ENCODE measurements around the gene PDE4D.

Gene PDE4D

DNA sequence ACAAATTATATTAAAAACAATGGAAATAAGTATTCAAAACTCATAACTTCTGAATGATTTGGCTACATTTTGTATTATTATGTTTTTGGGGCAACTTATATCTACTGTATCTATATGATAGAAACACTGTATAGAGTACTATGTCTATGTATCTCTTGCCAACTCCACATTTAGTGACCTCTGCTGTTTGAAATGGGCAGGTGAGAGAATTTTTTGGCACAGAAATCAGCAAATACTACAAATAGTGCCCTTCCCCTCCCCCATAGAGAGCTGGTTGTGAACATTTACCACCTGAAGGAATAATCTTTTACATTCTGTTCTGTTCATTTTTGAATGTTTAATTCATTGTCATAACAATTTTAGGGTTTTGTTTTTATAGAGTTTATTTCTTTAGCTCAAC, 545.3 kb downstream of the PDE4D start:
- no peak for DNase-seq

DNA sequence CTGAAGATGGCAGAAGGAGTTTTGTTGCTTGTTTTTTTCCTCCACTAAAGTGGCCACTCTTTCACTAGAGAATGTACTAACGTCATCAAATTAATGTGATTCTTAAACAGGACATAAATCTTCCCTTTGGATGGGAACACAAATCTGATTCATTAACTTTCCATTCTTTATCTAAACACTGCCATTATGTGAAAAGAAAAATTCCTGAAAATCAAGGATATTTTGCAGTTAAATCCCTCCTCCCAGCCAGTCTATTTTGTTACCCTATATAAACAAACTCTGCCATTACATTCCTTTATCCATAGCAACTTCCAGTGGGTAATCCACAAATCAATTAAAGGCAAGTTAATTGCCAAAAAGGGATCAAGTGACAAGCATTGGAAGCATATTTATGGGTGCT, 546.5 kb downstream of the PDE4D start:
- no peak for DNase-seq

DNA sequence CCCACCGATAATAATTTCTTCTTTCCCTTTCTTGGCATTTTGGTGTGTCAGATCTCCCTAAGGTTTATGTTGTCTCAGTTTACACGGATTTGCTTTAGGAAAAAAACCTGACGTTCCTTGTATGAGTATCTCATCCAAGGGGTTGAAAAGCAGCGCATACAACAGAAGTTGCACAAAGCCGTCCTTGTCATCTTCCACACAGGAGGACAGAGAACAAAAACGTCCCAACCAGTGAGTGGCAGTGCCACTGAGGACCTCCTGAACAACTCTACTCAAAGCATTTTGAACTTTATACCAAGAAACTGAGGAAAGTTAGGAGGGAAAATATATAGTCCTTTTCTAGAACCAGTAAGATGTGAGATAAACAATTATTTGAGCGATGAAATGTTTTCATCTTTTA, 547.0 kb downstream of the PDE4D start:
- DNase-seq, result no peak

DNA sequence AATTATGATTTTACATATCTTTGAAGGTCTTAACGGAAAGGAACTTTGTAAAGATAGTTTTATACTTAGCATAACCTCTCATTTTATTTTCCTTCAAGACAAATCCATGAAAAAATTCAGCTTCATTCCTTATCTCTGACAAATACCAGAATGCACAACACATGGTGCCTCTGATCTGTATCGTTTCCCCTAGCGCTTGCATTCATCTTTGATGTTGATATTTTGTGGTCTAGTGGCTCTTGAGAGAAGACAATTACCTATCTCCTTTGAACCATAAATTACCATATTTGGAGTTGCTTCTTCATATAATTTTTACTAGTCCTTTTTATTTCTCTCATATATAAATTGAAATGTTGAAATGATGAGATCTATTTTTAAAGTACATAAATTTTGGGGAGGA, 551.3 kb downstream of the PDE4D start:
- peak; percentile 34 for DNase-seq

DNA sequence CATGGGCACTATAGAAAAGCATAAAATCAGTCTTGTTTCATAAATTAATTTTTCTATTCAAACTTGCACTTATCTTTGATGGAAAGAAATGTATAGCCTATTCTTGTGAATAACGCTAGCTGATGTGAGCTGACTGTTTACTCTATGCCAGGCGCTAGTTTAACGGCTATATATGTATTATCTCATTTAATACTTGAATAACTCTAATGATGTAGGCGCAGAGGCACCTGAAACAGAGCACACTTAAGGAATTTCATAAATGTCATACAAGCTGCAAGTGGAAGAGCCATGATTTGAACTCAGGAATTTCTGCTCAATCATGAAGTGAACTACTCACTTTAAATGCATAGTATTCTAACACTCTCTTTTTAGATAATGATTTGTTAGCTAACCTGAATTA, 551.8 kb downstream of the PDE4D start:
- DNase-seq, result no peak

DNA sequence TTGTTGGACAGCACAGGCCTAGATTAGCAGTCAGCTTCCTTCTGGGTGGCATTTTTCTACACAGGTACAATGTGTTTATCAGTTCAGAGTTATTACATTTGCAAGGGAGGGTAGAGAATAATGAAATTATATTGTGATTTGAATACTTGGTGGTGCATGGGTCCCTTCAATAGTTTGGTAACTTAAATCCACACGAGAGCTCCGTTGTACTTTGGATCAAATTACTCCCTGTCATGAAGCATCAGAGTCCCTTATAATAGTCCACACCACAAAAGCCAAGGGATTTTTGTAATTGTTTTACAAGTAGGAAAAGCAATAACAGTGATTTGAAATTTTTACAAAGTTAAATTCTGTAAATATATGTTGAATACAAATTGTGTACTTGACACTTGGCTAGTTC, 552.4 kb downstream of the PDE4D start:
- no peak for DNase-seq

DNA sequence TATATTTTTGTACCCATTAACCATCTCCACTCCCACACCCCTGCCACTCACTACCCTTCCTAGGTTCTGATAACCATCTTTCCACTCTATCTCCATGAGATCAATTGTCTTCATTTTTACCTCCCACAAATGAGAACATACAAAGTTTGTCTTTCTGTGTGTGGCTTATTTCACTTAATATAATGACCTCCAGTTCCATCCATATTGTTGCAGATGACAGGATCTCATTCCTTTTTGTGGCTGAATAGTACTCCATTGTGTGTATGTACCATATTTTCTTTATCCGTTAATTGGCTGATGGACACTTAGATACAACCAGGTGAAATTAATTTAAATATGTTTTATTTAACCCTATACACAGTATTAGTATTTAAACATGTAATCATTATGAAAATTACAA, 552.9 kb downstream of the PDE4D start:
- no peak for DNase-seq

DNA sequence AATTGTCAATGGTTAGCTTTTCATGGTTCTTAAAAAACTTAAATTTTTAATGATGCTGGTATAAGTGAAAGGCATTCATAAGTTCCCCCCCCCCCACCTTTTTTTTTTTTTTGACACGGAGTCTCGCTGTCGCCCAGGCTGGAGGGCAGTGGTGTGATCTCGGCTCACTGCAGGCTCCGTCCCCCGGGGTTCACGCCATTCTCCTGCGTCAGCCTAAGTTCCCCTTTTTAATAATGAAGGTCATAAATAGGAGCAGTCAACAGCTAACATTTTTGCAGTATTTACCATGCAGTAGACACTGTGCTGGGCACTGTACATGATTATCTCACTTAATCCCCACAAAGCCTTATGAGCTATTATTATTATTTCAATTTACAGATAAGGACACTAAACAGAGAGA, 556.3 kb downstream of the PDE4D start:
- DNase-seq, result no peak

DNA sequence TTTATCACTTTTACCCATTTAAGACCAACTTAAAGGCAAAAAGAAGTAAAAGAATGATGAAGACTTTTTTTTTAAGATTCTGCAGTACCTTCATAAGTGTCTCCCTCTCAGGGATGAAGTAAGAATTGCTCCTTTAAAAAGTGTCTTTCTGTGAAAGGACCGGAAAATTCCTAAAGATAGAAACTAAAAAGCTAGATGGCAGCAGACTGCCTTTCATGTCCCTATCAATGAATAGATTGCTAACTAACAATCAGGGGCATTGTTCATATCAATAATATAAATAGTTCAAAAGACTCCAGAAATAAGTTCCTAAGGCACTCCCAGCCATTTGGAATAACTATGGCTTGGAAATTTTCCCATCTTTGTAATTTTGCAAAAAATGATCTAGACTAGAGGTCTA, 558.0 kb downstream of the PDE4D start:
- no peak for DNase-seq

DNA sequence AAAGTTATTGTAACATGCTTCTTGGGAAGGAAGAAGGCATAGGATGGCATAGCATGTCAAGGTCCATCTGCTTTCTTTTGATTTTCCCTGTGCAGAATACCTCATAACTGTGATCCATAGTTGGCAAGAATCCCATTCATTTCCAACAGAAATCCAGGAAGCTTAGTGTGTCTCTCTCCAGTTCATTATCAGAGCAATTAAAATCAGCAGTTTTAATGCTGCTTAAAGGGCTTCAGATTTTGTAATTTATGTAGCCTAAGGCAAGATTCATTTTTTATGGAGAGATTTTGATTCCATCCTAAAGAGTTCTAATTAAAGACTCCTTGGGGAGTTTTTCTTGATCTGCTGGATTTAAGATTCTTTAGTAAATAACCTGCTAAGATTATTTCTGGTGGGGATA, 560.1 kb downstream of the PDE4D start:
- DNase-seq, result no peak

DNA sequence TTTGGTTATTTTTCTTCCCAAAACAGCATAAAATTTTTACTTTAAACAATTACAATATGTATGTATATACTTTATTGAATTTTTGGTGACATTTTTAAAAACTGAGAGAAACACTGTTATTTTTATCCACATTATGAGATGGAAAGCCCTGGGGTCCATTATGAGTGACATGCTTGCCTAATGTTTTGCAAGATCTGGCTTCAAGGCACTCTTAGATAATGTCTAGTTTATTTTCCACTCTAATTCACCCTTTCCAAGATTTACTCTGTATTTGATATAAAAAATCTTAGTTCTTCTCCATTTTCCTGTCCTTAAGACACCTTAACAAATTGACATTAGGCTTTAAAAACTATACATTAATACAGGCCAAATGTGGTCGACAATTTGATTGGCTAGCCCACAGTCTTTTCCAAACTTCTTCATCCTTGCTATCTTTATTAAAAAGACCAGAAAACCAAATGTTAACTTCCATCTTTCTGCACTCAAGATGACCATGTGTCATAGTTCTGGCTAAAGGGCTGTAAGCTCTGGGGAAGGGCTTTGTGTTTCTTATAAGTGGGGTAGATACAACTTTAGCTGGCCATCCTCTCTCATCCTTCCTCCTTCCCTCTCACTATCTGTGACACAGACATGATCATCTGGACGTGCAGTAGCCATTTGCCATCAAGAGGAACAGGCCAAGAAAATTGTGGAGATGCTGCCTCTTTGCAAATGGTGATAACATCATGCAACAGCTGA, 561.1 kb downstream of the PDE4D start:
- DNase-seq, result no peak

DNA sequence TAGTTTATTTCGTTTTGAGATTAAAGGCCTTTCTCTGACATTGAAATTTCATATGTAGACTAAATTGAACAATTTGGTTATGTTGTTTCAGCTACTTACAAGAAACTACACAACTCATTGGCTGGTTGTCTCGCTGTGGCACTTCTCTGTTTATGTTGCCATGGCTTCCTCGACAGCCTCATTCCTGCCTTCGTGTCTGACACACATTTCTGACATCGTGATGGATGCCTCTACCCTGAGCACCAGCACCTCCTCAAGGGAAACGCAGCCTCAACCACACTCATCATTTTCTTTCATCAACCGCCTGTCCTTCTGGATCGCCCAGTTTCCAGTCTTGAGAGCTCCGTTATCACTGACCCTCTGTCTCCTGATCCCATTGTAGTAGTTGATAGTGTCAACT, 562.8 kb downstream of the PDE4D start:
- DNase-seq, result no peak

DNA sequence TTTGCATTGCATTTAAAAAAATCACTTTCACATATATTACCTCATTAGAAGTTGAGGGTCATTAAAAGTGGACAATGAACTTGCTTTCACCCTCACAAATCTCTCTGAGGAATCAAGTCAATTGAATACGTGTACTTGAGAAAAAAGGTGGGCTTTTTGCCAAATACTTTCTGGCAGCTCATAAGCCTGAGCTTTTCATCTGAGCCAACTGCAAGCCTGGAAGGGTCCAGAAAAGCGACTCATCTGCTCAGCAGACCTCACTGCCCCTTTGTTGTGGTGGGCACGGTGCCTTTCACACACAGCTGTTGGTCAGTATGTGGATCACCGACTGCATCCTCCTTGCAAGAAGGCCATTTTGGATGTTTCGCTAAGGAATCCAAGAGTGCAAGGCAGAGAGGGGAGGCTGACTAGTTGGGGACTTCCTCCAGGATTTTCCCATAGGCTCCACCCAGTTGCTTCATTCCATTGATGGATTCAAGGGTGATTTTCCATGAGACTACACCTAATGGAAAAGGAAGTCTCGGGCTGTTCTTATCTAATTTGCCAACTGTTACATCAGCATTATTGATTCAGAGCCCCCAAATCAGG, 564.7 kb downstream of the PDE4D start:
- DNase-seq, result no peak

DNA sequence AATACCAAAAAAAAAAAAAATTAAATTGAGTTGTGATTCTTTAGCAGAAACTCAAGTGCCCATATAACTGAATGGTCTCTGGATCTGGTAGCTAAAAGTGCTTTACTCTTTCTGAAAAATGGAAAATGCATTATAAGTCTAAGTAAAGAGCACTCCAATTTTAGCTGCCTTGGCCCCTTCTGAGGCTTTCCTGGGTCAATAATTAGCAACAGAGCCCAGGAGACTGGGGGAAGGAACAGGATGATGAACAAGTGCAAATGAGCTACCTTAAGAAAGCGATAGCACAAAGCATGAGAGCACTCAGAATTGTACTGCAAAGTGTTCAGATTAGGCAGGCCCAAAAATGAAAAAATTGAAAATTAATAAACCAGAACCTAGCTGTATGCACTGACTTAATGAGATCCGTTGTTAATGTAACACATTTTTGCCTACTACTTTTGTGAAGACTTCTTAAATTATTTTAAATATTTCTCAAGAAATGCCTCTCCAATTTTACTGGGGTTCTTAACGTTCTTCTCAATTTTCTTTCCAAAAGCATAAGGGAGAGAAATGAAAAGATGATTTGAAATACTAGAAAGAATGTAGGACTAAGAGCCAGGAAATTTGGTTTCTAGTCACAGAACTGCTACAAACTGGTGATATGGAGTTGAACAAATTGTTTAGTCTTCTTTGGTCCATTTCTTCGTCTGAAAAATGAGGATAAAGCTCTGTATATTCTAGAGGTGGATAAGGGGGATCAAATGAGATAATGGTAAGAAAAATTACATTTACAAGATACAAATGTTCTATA, 566.1 kb downstream of the PDE4D start:
- no peak for DNase-seq

DNA sequence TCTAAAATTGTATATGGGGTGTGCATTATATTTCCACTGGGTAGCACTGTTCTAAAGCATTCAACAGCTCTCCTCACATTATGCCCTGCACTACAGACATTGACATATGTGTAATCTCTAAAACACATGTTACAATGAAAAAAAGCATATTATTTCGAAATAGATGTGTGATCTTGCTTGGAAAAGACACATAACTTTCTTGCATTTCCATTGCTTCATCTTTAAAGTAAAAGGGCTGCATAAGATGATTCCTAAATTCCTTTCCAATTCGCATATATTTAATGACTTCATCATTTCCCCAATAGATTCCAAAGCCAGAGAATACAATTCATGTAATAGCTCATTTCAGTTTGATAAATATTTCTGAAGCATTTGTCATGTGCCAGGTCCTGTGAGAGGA, 566.9 kb downstream of the PDE4D start:
- no peak for DNase-seq

DNA sequence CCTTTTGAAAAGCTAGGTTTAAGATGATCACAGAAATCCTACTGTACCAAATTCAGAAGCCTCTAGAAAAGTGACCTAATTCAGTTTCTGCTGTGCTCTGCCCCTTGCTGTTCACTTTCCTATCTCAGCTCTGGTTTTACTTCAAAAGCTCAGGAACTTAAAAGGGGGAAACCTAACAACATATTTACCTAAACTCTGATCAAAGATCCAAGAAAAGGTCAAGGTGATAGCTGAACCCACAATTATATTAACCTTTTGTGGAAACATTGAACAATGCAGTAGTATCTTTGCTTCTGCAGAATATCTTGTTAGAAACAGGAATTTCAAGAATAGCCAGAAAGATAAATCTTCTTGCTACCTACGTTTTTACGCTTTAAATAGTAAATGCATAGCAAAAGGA, 568.5 kb downstream of the PDE4D start:
- DNase-seq, result no peak

DNA sequence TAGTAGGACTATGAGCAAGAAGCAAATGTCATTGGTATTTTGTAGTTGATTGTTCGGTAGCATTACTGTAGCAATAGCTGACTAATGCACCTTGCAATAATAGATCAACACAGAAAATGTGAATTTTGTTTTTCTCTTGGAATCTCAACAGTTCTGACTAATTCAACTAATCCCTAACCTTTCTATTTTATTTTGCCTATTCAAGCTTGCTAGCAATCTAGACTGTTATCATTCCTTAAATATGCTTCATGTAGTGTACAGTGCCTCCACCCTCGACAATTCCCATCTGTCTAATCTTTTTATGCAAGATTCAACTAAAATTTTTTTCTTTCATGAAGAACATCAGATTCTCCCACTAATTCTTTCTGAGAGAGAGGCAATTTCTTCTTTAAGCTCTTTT, 570.6 kb downstream of the PDE4D start:
- no peak for DNase-seq

DNA sequence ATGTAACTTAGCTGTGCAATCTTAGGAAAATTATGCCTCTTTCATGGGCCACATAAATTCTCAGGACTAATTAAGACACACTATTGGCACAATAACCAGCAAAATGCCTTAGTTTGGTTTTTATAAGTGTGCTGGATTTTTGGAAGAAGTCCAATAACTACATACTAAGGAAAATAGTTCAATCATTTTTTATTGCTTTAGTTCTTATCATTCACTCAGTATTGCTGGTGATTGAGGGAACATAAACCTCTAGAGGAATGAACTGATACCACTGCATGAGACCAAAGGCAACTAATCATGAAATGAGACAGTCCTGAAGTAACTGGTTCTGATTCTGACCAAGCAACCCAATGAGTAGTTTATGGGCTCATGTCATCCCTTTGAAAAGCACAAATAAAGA, 571.5 kb downstream of the PDE4D start:
- DNase-seq, result no peak

DNA sequence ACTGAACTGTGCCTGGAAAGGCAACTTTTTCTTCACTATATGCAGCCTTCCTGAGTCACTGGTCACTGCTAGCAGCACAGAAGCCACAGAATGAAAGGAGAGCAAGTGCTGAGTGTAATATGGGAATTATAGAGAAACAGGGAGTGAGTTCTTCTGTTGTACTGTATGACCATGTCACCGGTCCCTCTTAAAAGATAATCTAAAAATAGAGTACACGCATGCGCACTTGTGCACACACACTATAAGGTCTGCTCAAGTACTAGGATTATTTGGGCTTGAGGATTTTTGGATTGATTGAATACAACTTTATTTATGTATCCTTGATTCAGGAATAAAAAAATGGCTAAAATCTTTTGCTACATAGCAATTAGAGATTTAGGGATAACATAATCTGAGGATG, 571.9 kb downstream of the PDE4D start:
- no peak for DNase-seq

DNA sequence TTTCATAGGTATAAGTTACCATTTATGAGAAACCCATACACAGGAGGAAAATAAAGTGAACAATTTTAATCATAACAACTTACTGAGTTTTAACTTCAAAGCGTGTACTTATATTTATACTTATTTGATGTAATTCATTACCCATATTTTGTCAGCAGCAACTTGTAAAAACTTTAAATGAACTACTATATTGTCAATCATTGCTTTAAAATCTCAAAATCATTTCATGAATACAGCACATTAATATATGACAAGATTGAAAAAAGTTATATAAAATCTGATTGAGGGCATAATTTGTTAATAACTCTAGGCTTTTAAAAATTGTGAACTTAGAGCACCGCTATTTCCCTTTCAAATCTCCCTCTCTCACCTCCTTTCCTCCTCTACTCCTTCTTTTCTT, 573.1 kb downstream of the PDE4D start:
- no peak for DNase-seq

DNA sequence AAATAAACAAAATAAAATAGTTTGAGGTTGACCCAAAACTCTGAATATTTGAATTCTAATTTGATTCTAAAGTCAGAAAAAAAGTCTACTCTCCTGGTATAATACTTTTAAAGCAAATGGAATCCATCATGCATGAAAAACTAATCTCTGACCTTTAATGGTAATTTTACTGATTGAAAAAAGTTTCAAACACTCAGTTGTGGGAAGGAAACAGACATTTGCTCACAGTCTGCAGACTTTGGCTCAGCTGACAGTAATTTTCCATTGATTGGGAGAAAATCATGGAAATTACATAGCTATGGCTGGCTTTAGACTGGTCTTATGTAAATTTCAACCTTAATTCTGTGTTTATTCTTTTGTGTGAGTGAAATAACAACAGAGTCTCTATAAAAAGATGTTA, 574.3 kb downstream of the PDE4D start:
- DNase-seq, result no peak

DNA sequence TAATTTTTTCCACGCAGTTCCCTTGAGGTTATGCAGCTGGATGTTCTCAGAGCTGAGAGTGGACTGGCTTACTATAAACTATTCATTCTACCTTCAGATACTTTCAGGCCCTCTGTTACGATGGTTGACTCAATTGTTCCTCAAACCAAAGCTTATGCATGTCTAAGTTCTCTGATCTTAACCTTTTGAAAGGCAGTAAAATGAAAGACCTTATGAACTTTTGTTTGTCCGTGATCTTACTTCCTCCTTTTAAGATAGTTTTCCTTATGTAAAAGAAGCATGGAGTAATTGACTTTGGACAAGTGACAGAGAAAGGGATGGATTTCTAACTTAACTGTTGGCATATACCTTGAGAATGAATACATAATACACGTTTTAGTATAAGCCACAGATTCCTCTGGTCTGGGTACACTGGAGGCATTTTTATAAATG, 575.7 kb downstream of the PDE4D start:
- DNase-seq, result no peak

DNA sequence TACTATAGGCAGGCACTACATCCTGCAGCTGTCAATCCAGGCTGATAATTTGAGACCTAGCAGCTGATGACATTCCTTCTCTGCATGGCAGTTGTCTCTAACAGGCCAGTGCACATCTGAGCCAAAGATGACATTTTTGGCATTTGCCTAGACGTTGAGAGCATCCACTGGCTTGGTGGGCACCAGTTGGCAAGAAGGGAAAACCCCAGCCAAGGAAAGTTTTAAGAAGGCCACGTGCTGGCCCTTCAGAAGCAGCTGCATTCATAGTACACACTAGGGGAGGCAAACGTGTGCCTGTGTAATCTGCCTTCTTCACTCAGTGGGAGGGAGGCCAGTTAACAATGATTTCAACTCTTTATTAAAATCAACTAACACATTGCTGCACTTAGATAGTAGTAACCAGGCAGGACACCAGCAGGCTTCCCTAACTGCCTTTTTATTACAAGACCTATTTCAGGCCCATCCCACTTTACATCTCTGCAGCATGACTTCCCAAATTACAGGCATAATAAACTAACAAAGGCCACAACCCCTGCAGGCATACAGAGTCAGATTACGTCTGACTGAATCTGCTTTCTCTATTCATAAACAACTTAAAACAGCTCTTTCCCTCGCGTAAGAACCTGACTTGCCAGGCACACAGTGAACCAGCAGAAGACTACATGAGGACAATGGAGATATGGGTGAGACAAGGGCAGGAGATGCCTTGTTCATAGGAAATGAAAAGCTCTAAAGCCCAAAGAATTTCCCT, 576.3 kb downstream of the PDE4D start:
- DNase-seq, result no peak

DNA sequence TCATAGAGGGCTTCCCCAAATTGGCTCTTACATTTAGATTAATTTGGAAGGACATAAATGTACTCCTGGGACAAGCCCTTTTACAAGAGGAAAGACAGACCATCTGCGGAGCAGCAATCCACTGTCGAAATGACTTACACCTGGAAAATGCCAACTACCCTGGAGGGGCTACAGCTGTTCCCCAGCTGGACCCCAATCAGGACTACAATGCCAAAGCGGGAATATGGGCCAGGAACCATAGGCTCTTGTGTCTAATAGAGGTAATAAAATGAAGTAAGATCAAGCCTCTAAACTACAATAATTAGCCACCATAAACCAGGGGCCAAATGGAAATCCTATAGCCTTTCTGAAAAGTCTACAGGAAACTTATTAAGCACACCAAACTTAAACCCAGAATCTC, 581.3 kb downstream of the PDE4D start:
- no peak for DNase-seq

All from NCI-H510A treated with DMSO at 0.1 percent for 48 hours (cell line).